Aortic smooth muscle cell (primary cell): ENCODE results near the gene USH1G. TPM values are rescaled to one million over a fixed set of nuclear protein-coding genes. Genes with fewer than 3 reads are reported as not detected.

Source experiments
- total RNA-seq: library from RNA; depleted of rRNA; stranded (reverse); fragments of >200 nt; gene quantifications from 2 replicates; pipeline ENCODE4 v1.2.3, GENCODE V29; 2014

USH1G gene
- total RNA-seq: not detected in 2 replicates

DNA sequence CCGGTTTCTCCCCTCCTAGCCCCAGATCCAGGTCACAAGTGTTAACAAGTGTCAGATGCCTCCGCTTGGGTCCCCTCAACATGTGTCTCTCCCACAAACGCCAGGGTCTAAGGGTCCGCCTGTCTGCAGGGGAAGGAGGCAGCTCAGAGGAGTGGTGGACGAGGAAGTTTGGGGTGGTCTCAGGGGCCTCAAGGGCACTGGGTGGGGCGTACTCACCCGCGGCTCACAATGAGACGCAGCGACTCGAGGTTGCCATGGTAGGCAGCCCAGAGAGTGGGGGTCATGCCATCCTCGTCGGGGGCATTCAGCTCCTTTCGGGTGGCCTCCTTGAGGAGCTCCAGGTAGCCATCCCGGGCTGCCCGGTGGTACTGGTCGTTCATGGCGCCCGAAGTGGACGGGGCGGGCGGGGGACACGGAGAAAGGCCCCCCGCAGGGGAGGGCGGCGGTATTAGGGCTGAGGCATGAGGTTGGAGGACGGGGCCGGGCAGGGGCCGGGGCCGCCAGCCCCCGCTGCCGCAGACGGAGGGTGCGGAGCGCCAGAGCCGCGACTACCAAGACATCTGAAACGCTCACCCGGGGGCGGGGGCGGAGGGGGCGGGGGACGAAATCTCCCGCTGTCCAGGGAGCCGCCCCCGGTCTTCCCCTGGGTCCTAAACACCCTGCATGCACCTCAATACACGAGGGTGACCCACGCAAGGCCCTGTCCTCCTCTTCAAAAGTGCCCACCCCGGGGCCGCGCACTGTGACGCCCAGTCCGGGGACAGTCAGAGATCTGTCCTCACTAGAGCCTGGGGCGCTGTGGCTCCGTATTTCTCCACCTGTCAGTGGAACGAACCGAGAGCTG lies at the start of gene USH1G:
Gene USH1G (minus strand): TSS at position 562 of the 844 bp plus-strand sequence. CDS start 182 bp downstream, at position 380.

DNA sequence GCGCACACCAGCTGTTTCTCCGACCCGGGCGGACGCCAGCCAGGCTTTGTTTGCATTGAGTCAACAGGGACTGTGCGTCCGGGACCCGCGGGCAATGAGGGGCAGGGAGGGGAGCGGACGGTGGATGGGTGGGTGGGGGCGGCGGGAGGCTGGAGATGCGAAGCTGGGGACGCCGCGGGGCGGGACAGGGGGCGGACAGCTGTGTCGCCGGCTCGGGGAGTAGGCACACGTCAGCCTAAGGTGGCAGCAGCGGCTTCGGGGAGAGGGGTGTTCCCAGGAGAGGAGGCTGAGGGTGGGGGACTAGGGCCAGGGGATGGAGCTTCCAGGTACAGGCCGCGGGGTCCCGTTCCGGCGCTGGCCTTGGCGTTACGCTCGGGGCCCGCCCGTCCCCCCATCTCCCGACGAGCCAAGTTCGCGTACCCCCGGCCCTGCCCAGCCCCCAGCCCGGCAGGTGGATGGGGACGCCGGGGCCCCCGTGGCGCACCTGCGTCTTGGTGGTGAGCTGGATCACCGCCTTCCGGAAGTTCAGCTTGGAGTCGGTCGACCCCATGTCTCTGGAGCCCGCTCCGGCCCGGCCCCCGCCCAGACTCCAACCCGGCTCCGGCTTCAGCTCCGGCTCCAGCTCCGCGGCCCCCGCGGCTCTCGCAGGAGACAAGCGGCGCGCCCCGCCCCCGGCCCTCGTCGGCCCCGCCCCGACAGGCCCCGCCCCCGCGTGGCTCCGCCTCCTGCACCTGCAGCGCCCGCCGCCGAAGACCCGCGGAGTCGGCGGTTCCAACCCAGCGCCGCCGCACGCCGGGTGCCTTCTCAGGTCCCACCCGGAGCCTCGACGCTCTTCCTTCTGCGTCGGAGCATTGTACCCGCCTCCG lies 49.3 kb upstream of the USH1G start, which contains the start of gene HID1:
Gene HID1 (minus strand): TSS at position 653 of the 866 bp plus-strand sequence. CDS start 103 bp downstream, at position 550.

DNA sequence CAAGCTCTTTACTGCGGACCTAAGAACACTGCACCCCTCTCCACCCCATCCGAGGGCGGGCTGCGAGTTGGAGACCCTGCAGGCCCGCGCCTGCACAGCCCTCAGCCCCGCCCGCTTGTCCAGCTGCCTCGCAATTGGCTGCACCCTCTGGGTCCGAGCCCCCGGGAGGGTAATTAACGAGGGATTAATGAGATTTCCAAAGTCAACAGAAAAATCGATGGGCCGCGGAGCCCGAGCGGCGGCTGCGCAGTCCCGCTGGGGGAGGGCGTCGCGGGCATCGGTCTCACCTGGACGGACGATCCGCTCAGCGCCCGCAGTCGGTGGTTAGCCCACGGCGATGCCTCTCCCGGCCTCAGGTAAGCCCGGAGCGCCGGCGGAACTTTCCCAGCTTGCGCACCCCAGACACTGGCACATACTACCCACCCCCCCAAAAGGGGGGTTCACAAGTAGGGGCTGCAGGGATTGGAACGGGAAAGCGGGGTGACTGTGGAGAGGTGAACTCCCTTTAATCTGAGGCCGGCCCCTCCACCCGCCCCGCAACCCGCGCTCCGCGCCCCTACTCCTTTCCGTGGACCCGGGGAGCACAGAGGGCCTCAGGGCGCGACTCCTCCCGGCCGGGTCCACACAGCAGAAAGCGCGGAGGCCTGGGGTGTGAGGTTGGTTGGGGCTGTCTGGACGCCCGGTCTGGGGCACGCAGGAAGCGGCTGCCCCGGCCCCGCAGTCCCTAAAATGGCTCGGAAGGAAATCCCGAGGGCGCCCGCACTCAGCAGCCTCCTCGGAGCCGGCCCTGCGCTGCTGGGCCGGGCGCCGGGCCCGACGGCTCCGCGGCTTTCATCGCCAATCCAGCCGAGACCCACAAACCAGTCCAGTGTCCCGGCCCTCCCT lies 12.8 kb upstream of the USH1G start, which contains the start of gene OTOP3:
Gene OTOP3 (plus strand): TSS at position 314 of the 885 bp plus-strand sequence. CDS start 24 bp downstream, at position 338.

DNA sequence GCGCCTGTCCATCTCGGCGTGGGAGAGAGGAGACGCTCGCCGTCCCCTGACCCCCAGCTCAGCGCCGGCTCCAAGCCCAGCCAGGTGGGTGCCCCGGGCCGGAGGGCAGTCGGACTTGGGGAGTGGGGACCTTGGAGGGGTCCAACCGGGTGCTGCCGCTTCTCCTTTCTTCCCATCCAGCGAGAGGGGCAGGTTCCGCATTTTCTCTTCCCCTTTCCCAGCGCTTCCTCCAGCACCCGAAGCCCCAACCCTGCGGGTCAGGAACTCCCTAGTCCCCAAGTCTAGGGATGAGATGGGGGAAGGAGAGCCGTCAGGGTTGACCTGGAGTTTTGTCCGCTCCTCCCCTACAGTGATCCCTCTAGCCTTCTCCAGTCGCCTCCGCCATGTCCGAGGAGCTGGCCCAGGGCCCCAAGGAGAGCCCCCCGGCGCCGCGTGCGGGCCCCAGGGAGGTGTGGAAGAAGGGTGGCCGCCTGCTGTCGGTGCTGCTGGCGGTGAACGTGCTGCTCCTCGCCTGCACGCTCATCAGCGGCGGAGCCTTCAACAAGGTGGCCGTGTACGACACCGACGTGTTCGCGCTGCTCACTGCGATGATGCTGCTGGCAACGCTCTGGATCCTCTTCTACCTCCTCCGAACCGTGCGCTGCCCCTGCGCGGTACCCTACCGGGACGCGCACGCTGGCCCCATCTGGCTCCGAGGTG lies 1.3 kb upstream of the USH1G start, which contains the start of gene OTOP2:
Gene OTOP2 (plus strand): TSS at position 24 of the 699 bp plus-strand sequence. CDS start 360 bp downstream, at position 384.

DNA sequence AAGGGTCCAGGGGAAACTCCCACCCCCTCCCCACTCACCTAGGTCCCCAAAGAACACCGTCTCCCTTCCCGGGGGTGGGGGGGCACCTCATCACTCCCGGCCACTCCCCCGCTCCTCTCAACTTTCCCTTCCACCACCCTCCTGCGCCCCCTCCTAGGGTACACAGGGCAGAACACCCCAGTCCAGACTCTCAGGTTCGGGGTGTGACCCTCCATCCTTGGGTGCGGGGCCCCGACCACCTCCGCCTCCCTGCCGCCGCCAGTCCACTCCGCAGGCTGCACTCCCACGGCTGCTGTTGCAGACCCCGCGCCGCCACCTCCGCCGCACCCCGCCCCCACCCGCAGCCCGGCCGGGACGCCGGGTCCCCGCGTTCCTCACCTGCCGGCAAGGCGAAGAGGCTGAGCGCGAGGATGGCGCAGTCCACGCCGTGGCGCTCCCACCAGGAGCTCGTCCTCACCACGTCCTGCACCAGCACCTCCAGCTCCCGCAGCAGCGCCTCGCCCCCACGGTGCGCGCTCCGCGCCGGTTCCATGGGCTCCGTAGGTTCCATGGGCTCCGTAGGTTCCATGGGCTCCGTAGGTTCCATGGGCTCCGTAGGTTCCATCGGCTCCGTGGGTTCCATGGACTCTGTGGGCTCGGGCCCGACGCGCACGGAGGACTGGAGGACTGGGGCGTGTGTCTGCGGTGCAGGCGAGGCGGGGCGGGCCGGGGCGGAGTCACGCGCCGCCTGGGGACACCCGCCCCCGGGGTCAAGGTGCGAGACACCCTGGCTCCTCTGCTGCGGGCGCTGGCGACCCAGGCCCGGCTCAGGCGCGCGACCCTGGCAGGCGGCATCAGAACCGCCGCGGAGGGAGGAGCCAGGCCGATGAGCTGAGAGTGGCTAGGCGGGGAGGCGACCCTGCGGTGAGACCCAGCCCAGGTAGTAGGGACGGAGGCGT lies 29.8 kb downstream of the USH1G start, which contains the start of gene FADS6:
Gene FADS6 (minus strand): TSS at position 660 of the 938 bp plus-strand sequence. CDS start 38 bp downstream, at position 622.

DNA sequence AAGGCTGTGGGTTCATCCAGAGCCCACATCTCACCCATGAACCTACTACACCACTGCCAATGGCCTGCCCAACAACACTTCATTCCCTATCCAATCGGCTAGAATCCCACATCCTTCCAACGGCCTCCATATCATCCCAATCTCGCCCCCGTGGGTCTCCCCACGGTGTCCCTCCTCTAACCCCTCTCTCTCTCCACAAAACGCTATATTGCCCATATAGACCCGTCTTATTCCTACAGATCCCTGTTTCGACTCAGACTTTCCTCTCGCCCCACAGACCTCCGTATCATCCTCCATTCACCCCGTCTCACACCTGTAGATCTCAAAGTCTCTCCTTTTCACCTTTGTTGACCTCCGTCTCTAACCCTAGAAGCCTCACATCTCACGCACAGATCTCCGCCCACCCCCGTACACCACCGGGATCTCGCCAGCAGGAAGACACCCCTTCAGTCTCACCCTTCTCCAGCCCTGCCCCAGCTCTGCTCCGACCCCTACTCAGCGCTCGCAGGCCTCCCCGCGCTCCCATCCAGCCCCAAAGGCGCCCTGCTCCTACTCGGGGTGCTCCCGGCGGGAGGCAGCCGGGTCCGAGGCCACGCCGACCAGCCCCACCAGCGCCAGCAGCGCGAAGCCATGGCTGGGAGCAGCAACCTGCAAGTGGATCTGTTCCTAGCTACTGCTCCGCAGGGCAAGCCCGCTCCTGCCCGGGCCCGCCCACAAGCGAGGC lies 50.6 kb downstream of the USH1G start, which contains the start of gene FDXR:
Gene FDXR (minus strand): TSS at position 682 of the 724 bp plus-strand sequence. CDS start 50 bp downstream, at position 632.

Other genes with a start within 250 kb of the USH1G start
- gene CD300LF, start 210.3 kb downstream of the USH1G start, total RNA-seq: not detected in 2 replicates
- 1.1 and 2.5 TPM in 2 replicates for gene RAB37, start 186.0 kb downstream of the USH1G start, total RNA-seq
- 22.6 and 30.1 TPM in 2 replicates for gene NHERF1, start 174.6 kb downstream of the USH1G start, total RNA-seq
- gene NAT9, start 146.9 kb downstream of the USH1G start, total RNA-seq: 36.7 and 41.0 TPM in 2 replicates
- under 0.01 TPM in 1 of 2 replicates, not detected in the other for gene GRIN2C, start 63.4 kb downstream of the USH1G start, total RNA-seq
- gene FDXR, start 50.3 kb downstream of the USH1G start, total RNA-seq: 16.6 and 19.6 TPM in 2 replicates
- gene FADS6, start 29.6 kb downstream of the USH1G start, total RNA-seq: not detected in 2 replicates
- not detected in 2 replicates for gene OTOP2, start 1.0 kb upstream of the USH1G start, total RNA-seq
- gene OTOP3, start 12.6 kb upstream of the USH1G start, total RNA-seq: not detected in 2 replicates
- 1.3 and 1.5 TPM in 2 replicates for gene HID1, start 49.5 kb upstream of the USH1G start, total RNA-seq
- gene CDR2L, start 64.4 kb upstream of the USH1G start, total RNA-seq: 11.2 and 11.9 TPM in 2 replicates
- 27.0 and 30.6 TPM in 2 replicates for gene MRPL58, start 89.4 kb upstream of the USH1G start, total RNA-seq
- gene ATP5PD, start 123.7 kb upstream of the USH1G start, total RNA-seq: 371 and 373 TPM in 2 replicates
- 15.0 and 15.9 TPM in 2 replicates for gene KCTD2, start 124.0 kb upstream of the USH1G start, total RNA-seq
- gene SLC16A5, start 164.7 kb upstream of the USH1G start, total RNA-seq: 1.1 and 1.5 TPM in 2 replicates
- gene ARMC7, start 186.7 kb upstream of the USH1G start, total RNA-seq: 1.6 and 1.8 TPM in 2 replicates
- gene NT5C, start 208.5 kb upstream of the USH1G start, total RNA-seq: 33.4 and 44.3 TPM in 2 replicates
- gene JPT1, start 231.3 kb upstream of the USH1G start, total RNA-seq: 60.5 and 68.2 TPM in 2 replicates